HEK293T (cell line): ENCODE results near the gene LPIN1.

Experiments used
- CTBP1 ChIP-seq: fragments of 450-650 bp; IDR thresholded peaks from 2 replicates; pipeline ENCODE4 v1.6.1; 2016; ENCODE audit warnings: borderline replicate concordance
- HDGF ChIP-seq: fragments of 450-650 bp; IDR thresholded peaks from 2 replicates; pipeline ENCODE4 v1.6.1; 2017; ENCODE audit warnings: antibody characterized with exemption, borderline replicate concordance
- SP1 ChIP-seq: fragments of 450-650 bp; IDR thresholded peaks from 2 replicates; pipeline ENCODE4 v1.6.1; 2017
- SUZ12 ChIP-seq: fragments of 450-650 bp; IDR thresholded peaks from 2 replicates; pipeline ENCODE4 v1.6.1; 2016; ENCODE audit warnings: mild to moderate bottlenecking
- ZNF384 ChIP-seq: fragments of 450-650 bp; IDR thresholded peaks from 2 replicates; pipeline ENCODE4 v1.6.1; 2016

DNA sequence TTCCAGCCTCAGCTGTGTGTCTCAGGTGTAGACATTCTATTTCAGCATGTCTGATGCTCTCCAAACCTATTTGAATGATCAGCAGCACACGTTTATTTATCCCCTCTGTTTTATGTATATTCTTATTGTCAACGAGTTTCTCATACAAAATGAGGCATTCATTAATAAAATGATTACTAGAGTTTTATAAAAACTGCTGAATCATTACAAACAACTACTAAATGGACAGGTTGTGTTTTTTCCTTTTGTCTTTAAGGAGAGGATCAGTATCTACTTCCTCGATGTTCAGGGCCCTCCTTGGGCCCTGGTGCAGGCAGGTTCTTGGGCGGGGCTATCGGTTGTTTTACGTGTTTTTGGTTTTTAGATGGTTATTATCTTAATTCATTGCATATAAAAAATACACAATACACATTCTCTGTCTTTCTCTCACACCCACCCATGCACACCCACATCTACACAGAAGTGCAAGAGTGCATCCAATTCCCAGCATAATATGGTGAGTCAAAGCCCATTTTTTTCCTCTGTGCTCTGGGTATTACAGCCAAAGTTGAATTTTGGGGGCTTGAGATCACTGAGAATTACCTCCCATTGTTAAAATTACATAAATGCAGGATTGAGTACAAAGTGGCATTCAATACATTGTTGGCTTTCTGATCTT lies 24.2 kb downstream of the LPIN1 start:
- no peak for TF ChIP-seq SP1
- no peak for TF ChIP-seq ZNF384
- TF ChIP-seq CTBP1, result no peak
- TF ChIP-seq SUZ12, result no peak
- TF ChIP-seq HDGF, result no peak
